LNCAP (cell line): ENCODE results near the gene MOCS1.

ENCODE experiments used
- TF ChIP-seq, protein P1 (sequence below): fragments of 450-650 bp; IDR thresholded peaks from 2 replicates; pipeline ENCODE4 v1.5.1; 2017; ENCODE audit warnings: mild to moderate bottlenecking

Gene MOCS1

DNA sequence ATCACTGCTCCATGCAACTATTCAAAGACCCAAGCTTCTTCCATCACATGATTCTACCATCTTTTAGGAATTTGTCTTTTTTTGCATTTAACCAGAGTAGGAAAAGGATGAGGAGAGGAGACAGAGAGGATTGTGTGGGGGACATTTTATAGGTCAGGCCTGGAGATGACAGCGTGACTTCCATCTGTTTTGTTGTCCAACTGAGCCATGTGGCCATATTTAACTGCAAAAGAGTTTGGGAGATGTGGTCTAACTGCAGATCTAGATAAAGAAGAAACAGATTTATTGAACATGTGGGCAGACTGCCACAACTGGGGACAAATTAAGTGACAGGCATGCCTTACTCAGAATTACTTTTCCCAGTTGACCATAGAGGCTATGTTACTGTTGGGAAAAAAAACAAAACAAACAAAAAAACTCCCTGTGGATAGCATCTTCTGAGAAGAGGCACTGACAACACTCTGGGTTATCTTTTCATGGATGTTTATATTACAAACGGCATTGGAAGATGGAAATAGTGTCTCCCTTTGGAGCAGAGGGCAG lies 18.9 kb upstream of the MOCS1 start:
- TF ChIP-seq, protein P1, sequence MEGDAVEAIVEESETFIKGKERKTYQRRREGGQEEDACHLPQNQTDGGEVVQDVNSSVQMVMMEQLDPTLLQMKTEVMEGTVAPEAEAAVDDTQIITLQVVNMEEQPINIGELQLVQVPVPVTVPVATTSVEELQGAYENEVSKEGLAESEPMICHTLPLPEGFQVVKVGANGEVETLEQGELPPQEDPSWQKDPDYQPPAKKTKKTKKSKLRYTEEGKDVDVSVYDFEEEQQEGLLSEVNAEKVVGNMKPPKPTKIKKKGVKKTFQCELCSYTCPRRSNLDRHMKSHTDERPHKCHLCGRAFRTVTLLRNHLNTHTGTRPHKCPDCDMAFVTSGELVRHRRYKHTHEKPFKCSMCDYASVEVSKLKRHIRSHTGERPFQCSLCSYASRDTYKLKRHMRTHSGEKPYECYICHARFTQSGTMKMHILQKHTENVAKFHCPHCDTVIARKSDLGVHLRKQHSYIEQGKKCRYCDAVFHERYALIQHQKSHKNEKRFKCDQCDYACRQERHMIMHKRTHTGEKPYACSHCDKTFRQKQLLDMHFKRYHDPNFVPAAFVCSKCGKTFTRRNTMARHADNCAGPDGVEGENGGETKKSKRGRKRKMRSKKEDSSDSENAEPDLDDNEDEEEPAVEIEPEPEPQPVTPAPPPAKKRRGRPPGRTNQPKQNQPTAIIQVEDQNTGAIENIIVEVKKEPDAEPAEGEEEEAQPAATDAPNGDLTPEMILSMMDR, result no peak

DNA sequence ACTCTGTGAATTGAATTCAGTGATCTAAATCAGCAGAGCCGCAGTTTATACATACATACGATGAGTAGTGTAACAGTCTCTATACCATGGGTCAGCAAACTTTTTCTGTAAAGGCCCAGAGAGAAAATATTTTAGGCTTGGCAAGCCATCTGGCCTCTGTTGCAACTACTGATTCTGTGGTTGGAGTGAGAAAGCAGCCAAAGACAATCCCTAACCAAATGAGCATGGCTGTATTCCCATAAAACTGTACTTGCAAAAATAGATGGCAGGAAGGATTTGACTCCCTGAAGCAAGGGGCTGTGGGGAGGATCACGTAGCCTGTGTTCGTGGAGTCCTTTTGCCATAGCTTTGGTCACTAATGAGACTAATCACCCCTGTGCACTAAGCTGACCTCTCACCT lies 17.9 kb upstream of the MOCS1 start:
- TF ChIP-seq, protein P1, result no peak

DNA sequence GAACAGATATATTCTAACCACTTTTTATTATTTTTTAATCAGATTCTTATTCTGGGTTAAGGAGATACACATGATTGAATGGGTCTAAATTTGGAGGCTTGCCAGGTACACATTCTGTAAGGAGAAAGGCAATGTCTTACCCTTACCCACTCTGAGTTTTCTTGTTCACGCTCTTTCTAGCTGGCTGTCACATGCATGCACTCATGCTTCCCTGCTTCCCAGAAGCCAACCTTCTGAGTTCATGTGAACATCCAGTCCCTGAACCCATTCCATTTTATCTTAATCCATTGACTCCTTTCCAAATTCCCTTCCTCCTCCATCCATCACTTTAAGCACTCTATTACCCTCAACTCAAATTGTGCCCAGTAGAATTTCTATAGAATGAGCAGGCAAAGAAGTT lies 17.5 kb upstream of the MOCS1 start:
- TF ChIP-seq, protein P1, result no peak

DNA sequence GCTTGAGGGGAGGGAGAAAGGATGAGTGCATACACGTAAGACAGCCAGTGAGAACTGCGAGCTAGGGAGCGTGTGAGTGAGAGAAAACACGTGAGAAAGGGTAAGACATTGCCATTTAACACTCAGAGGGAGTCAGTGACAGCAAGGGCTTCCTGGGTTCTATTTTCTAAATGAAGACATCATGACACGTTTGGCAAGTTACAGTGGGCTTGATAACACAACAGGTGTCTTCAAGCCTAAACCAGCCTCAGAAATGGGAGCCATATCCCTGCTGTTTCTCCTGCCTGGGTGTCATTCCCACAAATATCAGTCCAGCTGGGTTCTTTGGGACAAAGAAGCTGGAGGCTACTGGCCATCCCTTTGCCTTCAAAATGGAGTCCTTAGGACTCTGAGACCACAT lies 16.9 kb upstream of the MOCS1 start:
- TF ChIP-seq, protein P1, result no peak

DNA sequence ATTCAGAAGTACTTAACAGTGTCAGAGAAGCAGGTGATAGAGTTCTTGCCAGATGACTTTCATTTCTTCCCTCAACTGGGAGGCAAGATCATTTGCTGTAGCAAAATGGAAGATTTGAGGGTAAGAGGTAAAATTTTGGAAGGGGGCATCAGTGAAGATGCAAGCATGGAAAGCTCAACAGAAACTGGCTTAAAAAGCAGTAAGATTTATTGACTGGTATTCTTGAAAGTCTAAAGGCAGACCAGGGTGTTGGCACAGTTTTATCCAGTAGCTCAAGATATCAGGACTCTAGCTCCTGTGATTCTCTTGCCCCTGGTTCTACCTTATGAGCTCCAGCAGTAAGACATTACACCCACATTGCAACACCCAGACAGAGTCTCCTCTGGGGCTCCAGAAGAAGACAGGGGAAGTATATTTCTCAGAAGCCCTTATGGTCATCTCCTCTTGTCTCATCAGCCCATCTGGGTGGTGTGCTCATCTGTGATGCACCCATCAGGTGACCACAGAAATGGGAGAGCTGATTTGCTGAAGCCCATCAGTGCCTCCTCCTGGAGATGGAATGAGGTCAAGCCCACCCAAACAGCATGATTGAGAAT lies 16.0 kb upstream of the MOCS1 start:
- TF ChIP-seq, protein P1, result no peak

DNA sequence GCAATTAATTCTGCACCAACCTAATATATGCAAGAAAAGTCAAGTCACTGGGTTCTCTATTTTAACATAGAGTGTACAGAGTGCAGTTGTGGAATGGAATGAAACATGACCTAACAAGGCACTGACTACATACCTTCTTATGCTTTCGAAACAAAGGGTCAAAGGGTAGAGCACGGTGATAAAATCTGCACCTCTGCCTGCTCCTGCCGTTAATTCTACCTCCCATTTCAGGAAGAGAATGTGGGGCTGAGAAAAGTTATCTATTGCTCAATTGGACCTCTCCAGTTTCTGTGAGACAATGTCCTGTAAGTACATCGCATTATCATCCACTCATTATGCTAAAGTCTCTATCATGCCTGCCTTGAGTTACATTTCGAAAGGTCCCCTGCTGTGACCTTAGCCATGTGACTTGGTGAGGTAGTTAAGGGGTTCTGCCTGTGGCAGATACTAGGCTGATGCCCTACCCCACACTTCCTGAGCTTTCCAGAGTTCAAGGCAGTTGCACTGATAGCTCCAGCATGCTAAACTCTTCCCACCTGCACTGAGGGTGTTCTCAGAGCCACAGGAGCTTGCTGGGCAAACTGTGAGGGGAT lies 14.0 kb upstream of the MOCS1 start:
- TF ChIP-seq, protein P1, result no peak

DNA sequence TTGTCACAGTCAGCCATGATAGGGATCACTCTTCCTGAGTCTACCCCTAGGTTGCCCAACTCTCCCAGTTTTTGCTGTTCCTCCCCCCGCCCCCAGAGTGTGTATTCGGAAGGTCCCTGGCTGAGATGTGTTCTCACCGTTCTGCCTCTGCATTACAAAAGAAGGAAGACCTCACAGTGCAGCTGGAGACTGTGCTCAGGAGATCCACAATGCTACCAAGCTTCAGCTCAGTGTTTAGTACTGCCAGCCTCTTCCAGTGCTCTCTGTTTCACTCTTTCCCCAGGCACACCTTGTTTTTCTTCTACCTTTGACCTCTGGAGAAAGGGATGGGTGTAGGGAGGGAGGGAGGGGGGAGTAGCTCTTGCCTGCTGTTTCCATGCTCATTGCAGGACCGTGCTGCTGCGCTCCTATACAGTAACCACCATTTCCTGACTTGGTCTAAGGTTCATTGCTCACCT lies 13.4 kb upstream of the MOCS1 start:
- TF ChIP-seq, protein P1, result no peak
